ENCODE measurements around the gene EFS.

EFS gene

DNA sequence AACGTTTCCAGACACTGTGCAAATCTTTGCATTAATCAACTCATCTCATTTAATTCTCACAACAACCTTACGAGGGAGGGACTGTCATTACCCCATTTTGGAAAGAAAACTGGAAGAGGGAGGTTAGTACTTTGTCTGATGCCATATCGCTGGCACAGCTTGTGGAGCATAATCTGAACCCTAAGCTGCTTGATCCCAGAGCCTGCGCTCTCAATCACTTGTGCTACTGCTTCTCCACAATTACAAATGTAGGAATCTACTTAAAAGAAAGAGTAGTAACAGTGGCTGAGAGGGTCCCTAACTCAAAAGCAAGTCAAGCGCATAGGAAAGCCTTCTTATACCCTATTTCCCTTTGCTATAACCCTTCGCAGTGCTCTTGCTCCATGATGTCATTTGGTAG, 3.2 kb downstream of the EFS start:
- Histone ChIP-seq H3K36me3 (ENCODE audit: control insufficient read depth, low read depth, low read length) (peaks cover 20% of the 10 kb centered on the region), H3K9ac (ENCODE audit: low read length) (no peak overlapping the region), H3K4me3 (ENCODE audit: low read length) (no peak overlapping the region), H3K9me3 (ENCODE audit: control insufficient read depth, low read depth, low read length) (no peaks in the 10 kb centered on the region), H3K4me1 (ENCODE audit: control insufficient read depth, low read depth, low read length) (peaks cover 15% of the 10 kb centered on the region), H3K27ac (ENCODE audit: low read length) (no peak overlapping the region), H3K27me3 (ENCODE audit: control insufficient read depth, insufficient read depth, low read length) (no peaks in the 10 kb centered on the region)

DNA sequence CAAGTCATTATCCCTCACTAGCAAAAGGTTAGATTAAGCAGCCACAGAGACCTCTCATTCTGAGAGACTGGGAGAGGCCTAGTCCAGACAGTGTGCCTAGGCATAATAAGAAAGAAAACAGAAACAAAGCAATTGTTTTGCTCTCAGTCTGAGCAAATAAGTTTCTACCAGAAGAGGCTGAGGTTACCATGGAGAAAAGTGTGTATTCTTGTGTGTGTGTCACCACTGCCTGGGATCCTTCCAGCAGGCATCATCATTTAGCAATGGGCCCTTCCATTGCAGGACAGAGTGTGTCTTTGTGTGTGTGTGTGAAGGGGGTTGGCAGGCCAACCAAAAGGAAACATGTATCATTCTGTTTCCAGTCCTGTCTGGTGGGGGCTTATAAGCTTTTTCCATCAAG, 3.7 kb downstream of the EFS start:
- Histone ChIP-seq H3K36me3 (ENCODE audit: control insufficient read depth, low read depth, low read length) (peaks cover 20% of the 10 kb centered on the region), H3K4me1 (ENCODE audit: control insufficient read depth, low read depth, low read length) (peaks cover 14% of the 10 kb centered on the region), H3K9ac (ENCODE audit: low read length) (no peak overlapping the region), H3K27ac (ENCODE audit: low read length) (no peak overlapping the region), H3K4me3 (ENCODE audit: low read length) (no peak overlapping the region), H3K27me3 (ENCODE audit: control insufficient read depth, insufficient read depth, low read length) (no peaks in the 10 kb centered on the region), H3K9me3 (ENCODE audit: control insufficient read depth, low read depth, low read length) (no peaks in the 10 kb centered on the region)

DNA sequence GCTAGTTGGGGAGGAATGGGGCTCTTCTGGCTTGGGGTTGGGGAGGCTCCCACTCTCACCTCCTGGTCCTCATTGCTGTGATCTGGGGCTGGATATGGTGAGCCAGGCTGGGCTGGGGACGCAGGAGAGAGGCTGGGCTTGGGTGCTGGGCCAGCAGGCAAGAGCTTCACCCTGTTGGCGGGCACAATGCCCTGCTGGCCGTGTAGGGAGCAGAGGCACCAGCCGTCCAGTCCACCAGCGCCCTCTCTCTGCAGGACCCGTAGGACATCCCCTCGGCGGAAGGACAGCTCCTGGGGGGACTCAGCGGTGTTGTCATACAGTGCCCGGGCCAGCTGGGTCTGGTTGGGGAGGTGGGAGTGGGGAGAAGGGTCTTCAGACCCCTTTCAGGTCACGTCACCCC, 4.5 kb downstream of the EFS start:
- H3K9me3 ChIP-seq (ENCODE audit: control insufficient read depth, low read depth, low read length): no peaks in the 10 kb centered on the region
- H3K27me3 ChIP-seq (ENCODE audit: control insufficient read depth, insufficient read depth, low read length): no peaks in the 10 kb centered on the region
- H3K9ac ChIP-seq (ENCODE audit: low read length): no peak overlapping the region
- H3K4me1 ChIP-seq (ENCODE audit: control insufficient read depth, low read depth, low read length): peaks cover 14% of the 10 kb centered on the region
- peaks cover 20% of the 10 kb centered on the region for H3K36me3 ChIP-seq (ENCODE audit: control insufficient read depth, low read depth, low read length)
- no peak overlapping the region for H3K4me3 ChIP-seq (ENCODE audit: low read length)
- H3K27ac ChIP-seq (ENCODE audit: low read length): no peak overlapping the region

DNA sequence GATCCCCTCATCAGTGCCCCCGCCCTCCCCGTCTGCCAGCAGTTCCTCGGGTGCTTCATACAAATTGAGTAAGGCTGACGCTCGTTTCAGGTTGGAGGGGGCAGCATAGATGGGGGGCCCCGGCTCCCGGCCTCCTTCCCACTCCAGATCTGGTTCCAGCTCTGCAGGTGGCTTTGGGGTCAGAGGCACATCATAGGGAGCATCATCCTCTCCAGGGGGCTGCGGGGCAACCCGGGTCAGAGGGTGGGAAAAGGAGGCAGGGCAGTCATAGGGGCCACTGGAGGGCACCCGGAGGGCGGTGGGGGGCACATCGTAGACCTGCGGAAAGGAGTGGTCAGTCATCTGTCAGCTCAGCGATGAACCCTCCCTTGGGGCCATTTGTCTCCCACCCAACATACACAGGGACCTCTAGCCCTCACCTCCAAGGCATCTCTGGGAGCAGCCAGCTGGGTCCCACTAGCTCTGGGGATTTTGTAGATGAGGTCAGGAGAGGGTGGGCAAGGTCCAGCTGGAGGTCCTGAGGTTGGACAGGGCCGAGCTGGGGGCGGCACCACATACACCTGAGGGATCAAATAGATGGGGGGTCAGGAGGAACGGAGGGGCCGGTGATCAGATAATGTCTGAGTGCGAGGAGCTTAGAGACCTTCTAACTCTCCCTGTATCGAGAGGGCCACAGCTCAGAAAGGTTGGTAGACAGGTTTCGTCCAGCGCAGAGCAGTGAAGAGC, 5.1 kb downstream of the EFS start:
- no peaks in the 10 kb centered on the region for H3K27me3 ChIP-seq (ENCODE audit: control insufficient read depth, insufficient read depth, low read length)
- no peaks in the 10 kb centered on the region for H3K9me3 ChIP-seq (ENCODE audit: control insufficient read depth, low read depth, low read length)
- H3K9ac ChIP-seq (ENCODE audit: low read length): no peak overlapping the region
- peaks cover 14% of the 10 kb centered on the region for H3K4me1 ChIP-seq (ENCODE audit: control insufficient read depth, low read depth, low read length)
- peaks cover 20% of the 10 kb centered on the region for H3K36me3 ChIP-seq (ENCODE audit: control insufficient read depth, low read depth, low read length)
- H3K27ac ChIP-seq (ENCODE audit: low read length): no peak overlapping the region
- H3K4me3 ChIP-seq (ENCODE audit: low read length): no peak overlapping the region

DNA sequence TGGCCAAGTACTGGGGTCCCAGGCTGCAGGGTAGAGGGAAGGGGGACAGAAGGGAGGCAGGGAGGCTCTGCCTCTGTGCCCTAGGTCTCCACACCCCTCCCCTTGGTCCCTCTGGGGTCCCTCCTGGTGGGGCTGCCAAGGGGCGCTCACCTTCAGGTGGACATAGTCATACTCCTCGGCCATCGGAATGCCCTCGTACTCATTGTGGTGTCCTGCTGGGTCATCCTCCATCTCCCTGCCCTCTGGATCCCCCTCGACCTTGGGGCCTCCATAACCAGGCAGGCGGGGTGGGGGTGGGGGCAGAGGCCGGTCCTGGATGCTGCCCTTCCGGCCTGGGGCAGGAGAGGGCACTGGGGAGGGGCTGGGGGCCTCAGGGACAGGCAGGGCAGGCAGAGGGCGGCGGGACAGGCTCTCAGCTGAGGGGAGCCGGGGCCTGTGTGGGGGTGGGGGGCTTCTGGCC, 5.8 kb downstream of the EFS start:
- H3K9ac ChIP-seq (ENCODE audit: low read length): no peak overlapping the region
- no peak overlapping the region for H3K27ac ChIP-seq (ENCODE audit: low read length)
- H3K36me3 ChIP-seq (ENCODE audit: control insufficient read depth, low read depth, low read length): peaks cover 20% of the 10 kb centered on the region
- H3K4me3 ChIP-seq (ENCODE audit: low read length): no peak overlapping the region
- no peaks in the 10 kb centered on the region for H3K9me3 ChIP-seq (ENCODE audit: control insufficient read depth, low read depth, low read length)
- no peaks in the 10 kb centered on the region for H3K27me3 ChIP-seq (ENCODE audit: control insufficient read depth, insufficient read depth, low read length)
- H3K4me1 ChIP-seq (ENCODE audit: control insufficient read depth, low read depth, low read length): peaks cover 11% of the 10 kb centered on the region

DNA sequence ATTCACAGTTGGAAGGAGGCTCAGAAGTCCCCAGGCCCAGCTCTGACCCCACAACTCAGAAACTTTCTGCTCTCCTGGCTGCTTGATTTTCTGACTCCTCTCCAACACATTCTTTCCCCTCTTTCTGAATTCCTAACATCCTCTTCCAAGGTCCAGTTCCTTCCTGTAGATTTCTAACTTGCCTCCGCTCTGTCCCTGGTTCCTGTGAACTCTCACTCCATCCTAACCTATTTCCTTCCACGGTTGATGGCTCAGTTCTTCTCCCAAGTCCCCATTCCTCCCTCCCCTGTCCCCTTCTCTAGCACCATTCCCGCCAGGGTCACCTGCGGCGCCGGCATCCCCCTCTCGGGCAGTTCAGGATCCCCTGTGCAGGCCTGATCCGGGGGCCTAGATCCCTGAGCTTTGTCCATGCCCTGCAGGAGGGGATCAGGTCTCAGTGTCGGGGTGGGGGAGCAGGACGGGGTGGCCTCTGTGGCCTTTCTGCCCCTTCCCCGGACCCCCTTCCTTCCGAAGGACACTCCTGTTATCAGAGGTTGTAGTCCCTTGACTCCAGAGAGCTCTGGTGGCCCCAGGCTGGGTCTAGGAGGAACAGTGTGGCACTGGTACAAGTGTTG, 6.3 kb downstream of the EFS start:
- Histone ChIP-seq H3K4me1 (ENCODE audit: control insufficient read depth, low read depth, low read length) (peaks cover 6% of the 10 kb centered on the region), H3K36me3 (ENCODE audit: control insufficient read depth, low read depth, low read length) (peaks cover 20% of the 10 kb centered on the region), H3K9ac (ENCODE audit: low read length) (no peak overlapping the region), H3K27ac (ENCODE audit: low read length) (no peak overlapping the region), H3K4me3 (ENCODE audit: low read length) (no peak overlapping the region), H3K9me3 (ENCODE audit: control insufficient read depth, low read depth, low read length) (no peaks in the 10 kb centered on the region), H3K27me3 (ENCODE audit: control insufficient read depth, insufficient read depth, low read length) (peaks cover 5% of the 10 kb centered on the region)

DNA sequence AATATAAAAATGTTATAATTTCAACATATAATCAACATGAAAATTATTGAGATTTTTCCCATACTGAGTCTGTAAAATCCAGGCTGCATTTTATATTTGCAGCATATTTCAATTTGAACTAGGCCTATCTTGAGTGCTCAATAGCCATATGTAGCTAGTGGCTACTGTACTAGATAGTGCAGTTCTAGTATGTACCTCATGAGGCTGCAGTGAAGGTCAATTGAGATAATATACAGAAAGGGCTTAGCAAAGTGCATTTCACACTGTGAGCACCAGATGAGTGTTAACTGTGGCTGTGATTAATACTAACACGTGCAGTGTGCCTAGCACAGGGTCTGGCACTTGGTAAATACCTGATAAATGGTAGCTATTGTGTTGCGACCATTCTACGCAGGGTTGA, 6.9 kb downstream of the EFS start:
- Histone ChIP-seq H3K36me3 (ENCODE audit: control insufficient read depth, low read depth, low read length) (peaks cover 20% of the 10 kb centered on the region), H3K9me3 (ENCODE audit: control insufficient read depth, low read depth, low read length) (no peaks in the 10 kb centered on the region), H3K4me3 (ENCODE audit: low read length) (no peak overlapping the region), H3K27ac (ENCODE audit: low read length) (no peak overlapping the region), H3K9ac (ENCODE audit: low read length) (no peak overlapping the region), H3K4me1 (ENCODE audit: control insufficient read depth, low read depth, low read length) (peaks cover 3% of the 10 kb centered on the region), H3K27me3 (ENCODE audit: control insufficient read depth, insufficient read depth, low read length) (peaks cover 11% of the 10 kb centered on the region)

DNA sequence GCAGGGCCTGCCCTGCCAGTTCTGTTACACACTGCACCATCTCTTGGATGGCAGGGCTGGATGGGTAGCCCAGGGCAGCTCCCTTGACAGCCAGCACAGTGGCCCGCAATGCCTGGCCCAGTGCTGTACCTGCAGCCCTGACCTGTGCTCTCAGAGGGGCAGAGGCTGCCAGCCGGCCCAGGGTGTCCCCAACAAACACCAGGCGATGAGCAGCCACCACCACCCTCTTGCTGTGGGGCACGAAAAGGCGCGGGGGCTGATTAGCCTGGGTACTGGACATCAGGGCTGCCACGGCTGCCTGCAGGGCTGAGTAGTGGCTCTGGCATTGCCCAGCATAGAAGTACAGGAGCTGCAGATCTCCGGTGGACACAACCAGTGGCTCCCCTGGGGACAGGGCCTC, 7.7 kb downstream of the EFS start:
- Histone ChIP-seq H3K4me3 (ENCODE audit: low read length) (no peak overlapping the region), H3K9me3 (ENCODE audit: control insufficient read depth, low read depth, low read length) (no peaks in the 10 kb centered on the region), H3K36me3 (ENCODE audit: control insufficient read depth, low read depth, low read length) (peaks cover 20% of the 10 kb centered on the region), H3K9ac (ENCODE audit: low read length) (no peak overlapping the region), H3K27ac (ENCODE audit: low read length) (no peak overlapping the region), H3K27me3 (ENCODE audit: control insufficient read depth, insufficient read depth, low read length) (peaks cover 11% of the 10 kb centered on the region), H3K4me1 (ENCODE audit: control insufficient read depth, low read depth, low read length) (peaks cover 4% of the 10 kb centered on the region)

DNA sequence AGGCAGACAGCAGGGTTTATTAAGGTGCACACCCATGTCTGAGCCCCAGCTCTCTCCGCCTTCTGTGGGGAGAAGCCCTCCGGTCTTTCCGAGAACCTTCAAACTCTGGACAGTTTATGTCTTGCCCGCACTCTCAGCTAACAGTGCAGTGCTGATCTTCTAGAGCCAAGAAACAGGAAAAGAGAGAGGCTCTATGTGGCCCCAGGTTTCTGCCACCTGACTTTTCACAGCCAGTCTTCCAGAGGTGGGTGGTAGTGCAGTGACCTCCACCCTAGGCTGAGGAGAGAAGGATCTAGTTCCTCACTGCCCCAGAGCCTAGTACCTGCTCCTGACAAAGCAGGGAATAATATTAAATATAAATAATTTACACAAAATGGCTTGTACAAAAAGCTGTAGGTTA, 8.3 kb downstream of the EFS start:
- no peaks in the 10 kb centered on the region for H3K9me3 ChIP-seq (ENCODE audit: control insufficient read depth, low read depth, low read length)
- H3K4me1 ChIP-seq (ENCODE audit: control insufficient read depth, low read depth, low read length): peaks cover 4% of the 10 kb centered on the region
- peaks cover 14% of the 10 kb centered on the region for H3K27me3 ChIP-seq (ENCODE audit: control insufficient read depth, insufficient read depth, low read length)

DNA sequence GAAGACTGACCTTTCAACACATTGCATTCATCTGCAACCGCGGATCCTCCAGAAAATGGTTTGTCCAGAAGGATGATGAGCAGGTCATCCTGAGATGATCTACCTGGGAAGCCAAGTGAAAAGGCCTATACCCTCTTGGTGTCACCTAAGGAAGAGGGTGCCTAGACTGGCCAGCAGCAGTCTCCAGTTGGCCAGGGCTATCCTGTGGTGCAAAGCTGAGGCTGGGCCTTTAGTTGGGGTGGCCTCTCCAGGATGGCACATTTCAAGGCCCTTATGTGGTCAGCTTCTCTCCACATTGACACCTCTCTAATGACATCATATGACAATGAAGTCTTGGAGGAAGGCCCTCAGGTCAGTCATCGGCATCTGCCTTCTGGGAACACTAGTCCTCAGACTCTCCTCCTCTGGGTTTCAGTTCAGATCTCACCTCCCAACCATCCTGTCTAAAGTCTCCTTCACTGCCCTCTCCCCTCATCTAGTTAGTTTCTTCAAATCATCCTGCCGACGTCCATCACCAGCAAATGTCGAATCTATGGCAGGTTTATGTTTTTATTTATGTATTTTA, 9.0 kb downstream of the EFS start:
- Histone ChIP-seq H3K36me3 (ENCODE audit: control insufficient read depth, low read depth, low read length) (peaks cover 20% of the 10 kb centered on the region), H3K27me3 (ENCODE audit: control insufficient read depth, insufficient read depth, low read length) (peaks cover 21% of the 10 kb centered on the region), H3K4me1 (ENCODE audit: control insufficient read depth, low read depth, low read length) (peaks cover 4% of the 10 kb centered on the region), H3K9ac (ENCODE audit: low read length) (no peak overlapping the region), H3K4me3 (ENCODE audit: low read length) (no peak overlapping the region), H3K27ac (ENCODE audit: low read length) (no peak overlapping the region), H3K9me3 (ENCODE audit: control insufficient read depth, low read depth, low read length) (no peaks in the 10 kb centered on the region)

More for the DNA sequence above, 8.3 kb downstream of the EFS start:
- Histone ChIP-seq H3K36me3 (ENCODE audit: control insufficient read depth, low read depth, low read length) (peaks cover 20% of the 10 kb centered on the region), H3K27ac (ENCODE audit: low read length) (no peak overlapping the region), H3K4me3 (ENCODE audit: low read length) (no peak overlapping the region), H3K9ac (ENCODE audit: low read length) (no peak overlapping the region)

DNA sequence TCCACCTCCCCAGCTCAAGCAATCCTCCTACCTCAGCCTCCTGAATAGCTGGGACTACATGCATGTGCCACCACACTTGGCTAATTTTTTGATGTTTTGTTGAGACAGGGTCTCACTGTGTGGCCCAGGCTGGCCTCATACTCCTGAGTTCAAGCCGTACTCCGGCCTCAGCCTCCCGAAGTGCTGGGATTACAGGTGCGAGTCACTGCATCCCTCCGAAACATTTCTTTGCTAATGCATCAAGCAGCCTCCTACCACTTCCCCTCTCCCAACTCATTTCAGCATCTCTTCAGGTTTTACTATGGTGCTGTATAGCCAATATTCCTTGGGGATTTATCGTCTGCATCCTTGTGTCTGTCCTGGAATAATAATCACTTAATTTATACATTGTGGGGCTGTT, 10.0 kb downstream of the EFS start:
- Histone ChIP-seq H3K27me3 (ENCODE audit: control insufficient read depth, insufficient read depth, low read length) (peaks cover 25% of the 10 kb centered on the region), H3K4me3 (ENCODE audit: low read length) (no peak overlapping the region), H3K9ac (ENCODE audit: low read length) (no peak overlapping the region)

DNA sequence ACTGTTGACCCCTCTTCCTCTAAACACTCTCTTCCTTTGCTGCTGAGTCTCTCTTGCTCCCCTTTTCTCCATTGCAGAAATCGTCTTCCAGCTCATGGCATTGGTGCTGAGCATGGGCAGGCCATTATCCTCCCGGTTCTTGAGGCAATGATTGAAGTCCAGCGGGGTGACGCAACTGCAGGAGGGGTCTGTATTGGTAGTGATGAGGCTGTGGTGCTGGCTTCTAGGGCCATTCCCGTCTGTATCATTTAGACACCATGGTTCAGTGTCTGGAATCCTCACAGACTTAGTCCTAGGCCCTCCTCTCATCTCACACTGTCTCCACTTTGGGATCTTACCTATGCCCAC, 11.6 kb downstream of the EFS start:
- H3K9ac ChIP-seq (ENCODE audit: low read length): no peak overlapping the region
- no peak overlapping the region for H3K27ac ChIP-seq (ENCODE audit: low read length)
- peaks cover 4% of the 10 kb centered on the region for H3K4me1 ChIP-seq (ENCODE audit: control insufficient read depth, low read depth, low read length)
- H3K27me3 ChIP-seq (ENCODE audit: control insufficient read depth, insufficient read depth, low read length): peaks cover 25% of the 10 kb centered on the region
- no peaks in the 10 kb centered on the region for H3K9me3 ChIP-seq (ENCODE audit: control insufficient read depth, low read depth, low read length)
- peak overlapping the region; percentile 69 for H3K4me3 ChIP-seq (ENCODE audit: low read length)
- H3K36me3 ChIP-seq (ENCODE audit: control insufficient read depth, low read depth, low read length): peaks cover 12% of the 10 kb centered on the region

More for the DNA sequence above, 10.0 kb downstream of the EFS start:
- Histone ChIP-seq H3K4me1 (ENCODE audit: control insufficient read depth, low read depth, low read length) (peaks cover 4% of the 10 kb centered on the region), H3K27ac (ENCODE audit: low read length) (no peak overlapping the region), H3K36me3 (ENCODE audit: control insufficient read depth, low read depth, low read length) (peaks cover 16% of the 10 kb centered on the region), H3K9me3 (ENCODE audit: control insufficient read depth, low read depth, low read length) (no peaks in the 10 kb centered on the region)

Data from iPS-18a (cell line).